HG02981 (cell line): Measurements from ENCODE around the gene BARX1.

Source experiments
- ATAC-seq: cut with Tn5 transposase; IDR thresholded peaks from one replicate; pipeline ENCODE4 v1.9.1; 2021; ENCODE audit warnings: mild to moderate bottlenecking, moderate library complexity; ENCODE audit not compliant: unreplicated experiment

The BARX1 gene

DNA sequence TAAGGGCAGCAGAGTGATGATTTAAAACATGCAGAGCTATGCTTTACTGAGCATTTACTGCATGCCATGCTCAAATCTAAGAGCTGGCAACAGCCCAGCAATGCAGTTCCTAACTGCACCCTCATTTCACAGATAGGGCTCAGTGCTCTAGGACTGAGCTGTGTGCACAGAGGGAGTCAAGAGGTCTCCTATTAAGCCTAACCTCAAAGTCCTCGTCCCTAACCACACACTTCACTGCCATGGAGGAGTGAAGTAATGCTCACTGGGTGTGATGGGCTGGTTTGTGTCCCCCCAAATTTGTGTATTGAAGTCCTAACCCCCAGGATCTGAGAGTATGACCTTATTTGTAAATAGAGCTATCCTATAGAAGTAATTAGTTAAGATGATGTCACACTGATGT lies 25.9 kb downstream of the BARX1 start:
- no peak for ATAC-seq

DNA sequence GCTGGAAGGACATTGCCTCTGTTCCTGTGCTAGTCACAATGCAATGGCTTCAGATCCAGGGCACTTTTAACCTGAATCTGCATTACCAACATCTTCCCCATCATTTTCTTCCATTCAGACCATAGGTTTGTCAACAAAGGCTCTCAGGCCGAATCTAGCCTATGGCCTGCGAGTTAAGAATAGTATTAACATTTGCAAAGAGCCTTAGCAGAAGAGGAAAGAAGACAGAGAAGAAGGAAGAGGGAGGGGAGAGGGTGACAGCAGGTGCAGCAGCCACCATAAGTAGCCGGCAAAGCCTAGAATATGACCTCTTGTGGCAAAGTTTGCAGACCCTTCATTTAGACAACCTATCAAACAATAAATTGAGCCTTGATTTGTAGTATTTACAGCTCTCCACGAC lies 32.6 kb downstream of the BARX1 start:
- no peak for ATAC-seq

DNA sequence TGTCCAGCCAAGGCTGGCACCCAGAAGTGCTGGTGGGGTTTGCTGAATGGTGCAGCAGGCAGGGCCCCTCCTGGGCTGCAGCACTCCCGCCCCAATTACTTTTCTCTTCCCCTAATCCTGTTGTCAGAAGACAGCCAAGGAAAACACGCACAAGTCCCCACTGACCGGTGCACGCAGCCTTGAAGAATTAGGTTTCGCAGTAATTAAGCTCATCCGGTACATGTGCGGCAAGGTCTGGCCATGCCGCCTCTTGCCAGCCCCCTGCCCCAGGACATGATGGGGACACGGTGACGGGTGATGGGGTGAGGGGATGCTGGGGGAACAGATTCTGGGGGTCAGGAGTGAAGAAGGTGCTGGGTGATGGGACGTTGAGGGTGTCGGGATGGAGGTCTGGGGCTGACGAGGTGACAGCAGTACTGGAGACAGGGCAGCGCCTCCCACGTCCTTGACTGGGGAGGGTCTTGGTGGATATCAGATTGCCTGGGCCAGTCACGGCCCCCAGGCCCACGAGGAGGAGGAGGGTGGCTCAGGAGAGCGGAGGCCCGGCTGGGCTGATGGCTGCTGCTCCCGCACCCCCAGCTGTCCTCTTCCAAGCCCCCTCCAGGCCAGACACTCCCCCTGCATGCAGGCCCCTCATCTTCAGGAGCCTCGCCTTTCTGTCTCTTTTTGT lies 34.9 kb downstream of the BARX1 start:
- no peak for ATAC-seq

DNA sequence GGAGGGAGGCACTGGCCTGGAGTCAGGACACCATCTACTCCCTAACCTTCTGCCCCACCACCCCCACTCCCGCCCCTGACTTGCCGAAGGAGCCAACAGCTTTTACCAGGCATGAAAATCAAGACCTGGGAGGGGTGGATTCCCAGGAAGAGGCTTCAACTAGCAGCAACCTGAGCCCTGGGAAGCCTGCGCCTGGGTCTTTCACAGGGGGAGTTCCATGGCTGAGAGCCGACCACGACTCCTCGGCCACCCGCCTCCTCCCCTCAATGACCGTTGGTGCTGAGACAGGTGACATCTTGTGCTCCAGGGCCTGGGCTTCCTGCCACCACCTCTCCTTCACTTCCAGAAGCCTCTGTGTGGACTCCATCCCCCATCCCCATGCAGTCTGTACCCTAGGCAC lies 37.1 kb downstream of the BARX1 start:
- ATAC-seq, result no peak

DNA sequence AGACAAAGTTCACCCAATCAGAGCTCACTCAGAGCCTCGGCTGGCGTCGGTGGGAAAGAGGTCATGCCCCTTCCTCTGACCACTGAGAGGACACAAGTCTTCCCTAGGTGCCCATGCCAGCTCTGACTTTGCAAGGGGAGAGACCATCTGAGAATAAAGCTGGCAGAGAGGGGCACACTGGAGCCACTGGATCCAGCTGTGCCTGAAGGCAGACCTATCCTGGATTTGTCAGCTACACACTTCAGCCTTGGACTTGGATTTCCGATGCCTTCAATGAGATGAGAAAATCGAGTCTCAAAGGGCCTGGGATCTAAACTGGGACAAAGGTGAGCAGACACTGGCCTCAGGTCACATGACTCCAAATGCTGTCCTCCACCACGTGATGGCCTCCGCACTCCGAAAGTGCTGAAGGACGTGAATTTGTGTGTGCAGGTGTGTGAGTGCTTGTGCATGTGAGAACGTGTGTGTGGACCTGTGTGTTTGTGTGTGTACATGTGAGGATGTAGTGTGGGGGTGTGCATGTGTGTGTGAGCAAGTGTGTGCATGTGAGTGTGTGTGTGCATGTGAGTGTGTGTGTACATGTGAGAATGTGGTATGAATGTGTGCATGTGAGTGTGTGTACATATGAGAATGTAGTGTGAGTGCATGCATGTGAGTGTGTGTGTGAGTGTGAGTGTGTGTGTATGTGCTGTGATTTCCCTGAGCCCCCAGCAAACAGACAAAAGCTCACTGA lies 37.9 kb downstream of the BARX1 start:
- ATAC-seq, result no peak

DNA sequence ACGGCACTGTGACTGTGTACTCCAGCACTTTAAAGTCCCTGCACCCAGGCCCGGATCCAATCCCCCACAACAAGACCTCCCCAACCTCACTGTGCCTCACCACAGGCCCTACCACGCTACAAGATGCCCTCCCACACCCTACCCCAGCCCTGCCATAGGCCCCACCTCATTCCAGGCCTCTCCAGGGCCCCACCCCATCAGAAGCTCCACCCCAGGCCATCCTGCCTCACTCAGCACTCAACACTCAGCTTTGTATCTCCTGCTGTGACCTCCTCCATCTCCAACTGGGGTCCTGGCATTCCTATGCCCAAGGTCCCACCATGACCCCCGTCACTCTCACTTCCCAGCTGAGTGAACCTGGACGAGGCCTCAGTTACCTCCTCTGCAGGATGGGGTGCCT lies 38.8 kb downstream of the BARX1 start:
- no peak for ATAC-seq

DNA sequence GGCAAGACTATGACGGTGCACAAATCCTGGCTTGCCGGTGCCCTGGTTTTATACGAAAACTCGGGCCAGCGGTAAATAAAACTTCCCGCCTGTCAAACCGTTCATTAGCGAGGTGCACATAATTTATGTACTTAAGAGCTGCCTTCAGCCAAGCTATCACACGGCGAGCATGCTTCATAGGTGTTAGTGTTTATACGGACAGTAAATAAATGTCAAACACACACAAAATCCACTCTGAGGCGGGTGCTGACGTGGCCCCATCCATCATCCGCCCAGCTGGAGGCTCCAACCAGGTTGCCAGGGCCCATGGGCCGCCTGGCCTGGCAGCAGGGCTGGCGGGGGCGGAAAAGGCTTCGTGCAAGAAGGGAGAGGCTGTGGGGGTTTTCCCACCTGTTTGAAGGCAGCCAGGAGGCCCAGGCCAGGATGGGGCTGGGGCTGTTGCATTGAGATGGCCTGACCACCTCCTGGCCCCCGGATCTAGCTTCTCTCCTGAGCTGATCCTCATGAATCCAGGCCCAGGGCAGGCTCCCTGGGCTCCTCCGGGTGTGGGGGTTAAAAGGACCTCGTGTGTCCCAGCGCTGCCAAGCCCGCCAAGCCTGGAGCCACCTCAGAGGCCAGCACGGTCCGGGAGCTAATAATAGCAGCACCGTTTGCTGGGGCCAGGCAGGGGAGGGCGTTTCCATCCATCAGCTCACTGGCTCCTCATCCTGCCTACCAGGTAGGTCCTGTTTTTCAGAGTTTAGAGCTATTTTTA lies 43.2 kb downstream of the BARX1 start:
- ATAC-seq, result no peak

DNA sequence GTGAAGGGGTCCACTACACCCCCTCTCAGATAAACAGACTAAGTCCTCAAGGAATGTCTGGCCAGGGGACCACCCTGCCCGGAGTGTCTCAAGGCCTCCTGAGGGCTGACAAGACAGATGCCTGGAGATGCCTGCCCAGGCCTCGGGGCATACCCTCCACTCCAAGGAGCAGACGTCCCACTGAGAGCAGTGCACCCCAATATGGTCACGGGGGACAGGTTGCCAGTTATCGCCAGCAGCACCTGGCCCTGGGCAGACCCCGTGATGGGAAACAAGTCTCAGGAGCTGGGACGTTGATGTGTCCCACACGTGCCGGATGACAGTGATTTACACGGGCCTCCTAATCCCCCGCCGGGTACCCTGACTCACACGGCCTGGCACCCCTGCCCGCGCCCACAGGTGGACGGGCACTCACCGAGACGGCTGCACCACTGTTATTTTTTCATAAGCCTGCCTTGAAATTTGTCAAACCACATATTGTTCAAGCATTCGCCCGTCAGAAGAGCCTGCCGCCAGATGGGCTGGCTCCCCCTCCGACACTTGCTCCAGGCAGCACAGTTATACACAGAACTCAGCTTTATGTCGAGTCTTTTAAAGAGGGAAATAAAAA lies 43.9 kb downstream of the BARX1 start:
- ATAC-seq, result no peak

DNA sequence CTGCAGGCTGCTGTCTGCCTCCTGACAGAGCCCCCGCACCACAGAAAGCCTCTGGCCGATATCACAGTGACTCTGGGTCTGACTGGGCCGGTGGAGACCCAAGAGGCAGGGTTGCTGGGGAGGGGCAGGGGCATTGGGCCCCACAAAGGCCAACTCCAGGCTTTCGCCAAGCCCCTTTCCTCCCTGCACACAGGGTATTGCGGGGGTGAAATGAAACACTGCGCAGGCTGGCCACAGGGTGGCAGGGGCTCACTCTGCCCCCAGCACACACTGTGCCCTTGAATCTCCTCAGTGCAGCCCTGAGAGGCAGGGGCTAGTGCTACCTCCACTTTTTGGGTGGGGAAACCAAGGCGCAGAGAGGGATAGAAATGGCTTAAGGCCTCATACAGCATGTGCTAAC lies 44.6 kb downstream of the BARX1 start:
- no peak for ATAC-seq

DNA sequence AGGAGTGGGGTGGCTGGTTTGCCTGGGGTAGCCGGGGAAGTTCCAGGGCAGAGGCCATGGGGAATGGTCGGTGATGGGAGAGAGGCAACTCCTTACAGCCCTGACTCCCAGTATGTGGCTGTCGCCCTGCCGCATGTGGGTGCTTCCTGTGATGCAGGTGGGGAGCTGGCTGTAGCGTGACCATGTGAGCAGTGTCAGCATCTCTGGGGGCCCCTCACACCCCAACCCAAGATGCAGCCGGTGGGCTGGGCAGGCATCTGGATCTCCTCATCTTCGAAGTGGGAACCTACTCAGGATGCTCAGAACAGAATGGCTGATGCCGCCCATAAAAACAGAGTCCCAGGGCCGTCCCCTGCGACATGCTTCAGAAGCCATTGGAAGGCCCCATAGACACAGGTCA lies 45.0 kb downstream of the BARX1 start:
- ATAC-seq, result no peak

DNA sequence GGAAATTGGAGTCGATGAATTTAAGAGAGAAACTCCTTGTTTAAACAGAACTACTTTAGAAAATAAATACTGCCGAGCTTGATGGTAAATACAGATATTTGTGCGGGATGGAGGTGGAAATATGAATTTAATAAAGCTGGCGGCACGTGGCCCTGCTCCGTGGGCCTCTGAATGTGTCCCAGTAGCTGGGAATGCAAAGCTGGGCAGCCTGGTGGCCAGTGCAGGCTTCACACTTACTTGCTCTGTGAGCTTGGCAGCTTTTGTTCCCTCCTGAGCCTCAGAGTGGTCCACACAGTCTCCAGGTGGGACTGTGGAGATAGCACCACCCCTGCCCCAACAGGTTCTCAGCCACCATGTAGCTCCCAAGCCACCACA lies 45.9 kb downstream of the BARX1 start:
- ATAC-seq, result no peak

DNA sequence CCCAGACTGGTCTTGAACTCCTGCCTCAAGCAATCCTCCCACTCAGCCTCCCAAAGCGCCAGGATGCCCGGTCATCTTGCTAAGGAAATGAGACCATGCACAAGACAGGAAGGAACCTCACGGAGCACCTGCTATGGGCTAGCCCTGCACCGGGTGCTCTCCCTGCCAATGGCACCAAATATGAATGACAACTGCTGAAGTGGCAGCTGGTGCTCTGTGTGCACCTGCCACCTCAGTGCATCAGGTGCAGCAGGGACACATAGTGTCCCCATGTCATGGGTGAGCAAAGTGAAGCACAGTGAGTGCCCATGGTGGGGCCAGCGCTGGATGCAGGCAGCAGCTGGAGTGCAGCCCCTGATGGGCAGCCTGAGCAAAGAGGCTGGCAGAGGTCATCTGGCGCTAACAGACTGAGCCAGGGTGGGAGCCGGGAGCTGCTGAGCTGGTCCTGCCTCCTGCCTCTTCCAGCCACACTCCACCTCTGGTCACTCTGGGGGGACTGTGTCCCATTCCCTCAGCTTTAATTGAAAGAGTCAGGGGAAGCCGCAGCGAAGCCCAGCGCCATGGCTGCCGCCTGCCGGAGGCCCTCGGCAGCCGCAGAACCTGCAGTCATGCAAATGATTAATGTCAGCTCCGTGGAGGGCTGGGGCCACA lies 46.4 kb downstream of the BARX1 start:
- ATAC-seq, result no peak

DNA sequence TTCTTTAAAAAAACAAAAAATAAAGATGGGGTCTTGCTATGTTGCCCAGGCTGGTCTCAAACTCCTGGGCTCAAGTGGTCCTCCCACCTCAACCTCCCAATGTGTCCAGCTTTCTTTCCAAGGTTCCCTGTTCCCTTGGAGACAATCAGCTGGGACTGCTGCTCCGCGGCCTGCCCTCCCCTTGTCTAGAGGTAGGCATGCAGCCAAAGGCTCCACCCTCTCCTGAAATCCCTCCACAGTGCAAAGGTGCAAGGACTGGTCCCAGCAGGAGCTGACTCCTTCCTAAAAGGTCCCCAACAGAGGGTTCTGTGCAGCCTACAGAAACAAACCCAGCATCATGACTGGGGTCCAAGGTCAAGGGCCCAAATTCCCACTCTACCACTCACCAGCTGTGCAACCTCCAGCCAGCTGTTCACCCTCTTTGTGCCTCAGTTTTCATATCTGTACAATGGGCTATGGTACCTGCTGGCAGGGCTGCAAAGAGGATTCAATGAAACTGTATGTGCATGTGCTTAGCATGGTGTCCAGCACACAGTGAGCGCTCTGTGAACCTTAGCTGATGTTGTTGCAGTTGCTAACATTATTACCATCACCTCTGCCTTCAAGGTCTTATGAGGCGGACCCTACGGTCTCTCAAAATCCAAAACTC lies 47.5 kb downstream of the BARX1 start:
- no peak for ATAC-seq

DNA sequence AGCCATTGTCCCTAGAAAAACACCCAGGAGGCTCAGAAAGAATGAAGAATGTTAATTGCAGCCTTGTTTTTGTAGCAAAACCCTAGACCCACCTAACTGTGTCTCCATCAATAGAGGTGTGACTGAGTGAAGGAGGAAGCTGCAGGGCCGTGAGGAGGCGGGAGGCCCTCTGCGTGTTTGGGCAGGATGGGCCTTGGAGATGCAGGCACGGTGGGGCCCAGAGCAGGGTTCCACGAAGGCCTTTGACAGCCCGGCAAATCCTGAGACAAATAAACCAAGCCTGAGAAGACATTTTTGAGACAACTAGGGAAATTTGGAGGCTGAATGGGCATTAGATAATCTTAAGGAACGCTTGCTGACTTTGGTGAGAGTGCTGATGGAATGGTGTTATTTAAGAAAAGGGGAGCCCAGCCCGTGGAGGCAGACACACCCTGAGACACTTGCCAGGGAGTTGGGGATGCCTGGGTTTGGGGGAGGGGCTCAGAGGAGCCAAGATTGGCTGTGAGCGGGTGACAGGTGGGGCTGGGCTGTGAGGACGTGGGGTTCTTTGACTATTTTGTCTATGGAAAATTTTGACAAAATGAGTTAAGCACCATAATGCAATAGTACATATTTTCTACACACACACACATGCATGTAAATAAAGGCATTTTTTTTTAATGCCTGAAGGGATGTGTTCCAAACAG lies 48.8 kb downstream of the BARX1 start:
- no peak for ATAC-seq

DNA sequence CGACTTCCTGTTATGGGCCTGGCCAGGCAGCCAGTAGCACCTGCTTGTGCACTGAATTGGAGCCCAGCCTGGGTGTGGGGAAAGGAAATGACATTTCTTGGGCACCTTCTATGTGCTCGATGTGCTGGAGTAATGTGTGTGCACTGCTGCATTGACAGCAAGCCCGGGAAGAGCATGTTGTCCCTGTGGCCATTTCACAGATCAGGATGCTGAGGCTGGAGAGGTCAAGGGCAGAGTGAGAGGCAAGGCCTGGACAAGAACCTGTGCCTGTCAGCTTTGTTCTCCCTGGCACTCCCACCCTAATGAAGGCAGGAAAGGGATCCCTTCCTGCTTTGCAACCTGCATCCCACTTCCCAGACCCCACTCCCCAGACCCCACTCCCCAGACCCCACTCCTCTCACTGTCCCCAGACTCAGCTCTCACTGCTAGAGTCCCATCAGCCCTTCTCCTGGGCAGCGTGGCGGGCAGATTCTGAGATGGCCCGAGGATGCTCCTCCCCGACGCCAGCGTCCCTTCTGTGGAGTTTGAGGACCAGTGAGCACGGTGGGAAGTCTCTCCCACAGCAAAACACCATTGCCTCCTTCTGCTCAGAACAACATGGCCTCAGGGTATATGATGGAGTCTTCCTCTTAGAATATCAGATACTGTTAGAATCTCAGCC lies 49.6 kb downstream of the BARX1 start:
- ATAC-seq, result no peak

DNA sequence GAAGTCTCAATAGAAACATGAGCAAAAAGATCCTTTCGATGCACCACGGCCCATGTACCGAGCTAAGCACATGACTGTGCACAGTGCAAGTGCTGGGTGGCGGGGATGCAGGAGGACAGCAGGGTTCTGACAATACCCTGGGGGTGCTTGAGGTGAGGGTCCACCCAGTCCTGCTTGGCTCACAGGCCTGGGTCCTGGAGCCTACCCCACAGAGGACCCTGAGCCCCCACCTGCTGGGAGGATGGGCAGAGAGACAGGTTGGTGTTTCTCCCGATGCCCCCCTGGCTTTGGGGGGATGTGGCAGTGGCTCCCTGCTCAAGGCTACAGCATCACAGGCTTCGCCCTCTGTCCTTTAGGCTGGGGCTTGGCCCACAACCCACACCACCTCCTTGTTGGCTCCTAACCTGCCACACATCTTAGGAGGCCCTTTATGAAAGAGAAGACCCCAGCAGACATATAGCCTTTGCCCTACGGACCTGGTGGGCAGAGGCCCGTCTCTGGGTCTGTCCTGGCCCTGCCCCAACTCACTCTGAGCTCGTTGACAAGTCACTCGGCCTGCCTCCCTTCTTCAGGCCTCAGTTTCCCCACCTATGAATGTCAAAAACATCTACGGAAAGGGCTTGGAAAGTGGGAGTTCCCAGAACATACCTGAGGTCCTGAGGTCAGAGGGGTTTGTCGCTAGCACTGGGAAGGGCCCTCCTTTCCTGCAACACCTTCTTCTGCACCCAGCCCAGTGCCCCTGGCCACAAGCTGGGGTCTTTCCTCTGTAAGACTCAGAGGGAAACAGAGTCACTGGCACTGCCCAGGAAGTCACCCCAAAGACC lies 50.3 kb downstream of the BARX1 start:
- no peak for ATAC-seq

DNA sequence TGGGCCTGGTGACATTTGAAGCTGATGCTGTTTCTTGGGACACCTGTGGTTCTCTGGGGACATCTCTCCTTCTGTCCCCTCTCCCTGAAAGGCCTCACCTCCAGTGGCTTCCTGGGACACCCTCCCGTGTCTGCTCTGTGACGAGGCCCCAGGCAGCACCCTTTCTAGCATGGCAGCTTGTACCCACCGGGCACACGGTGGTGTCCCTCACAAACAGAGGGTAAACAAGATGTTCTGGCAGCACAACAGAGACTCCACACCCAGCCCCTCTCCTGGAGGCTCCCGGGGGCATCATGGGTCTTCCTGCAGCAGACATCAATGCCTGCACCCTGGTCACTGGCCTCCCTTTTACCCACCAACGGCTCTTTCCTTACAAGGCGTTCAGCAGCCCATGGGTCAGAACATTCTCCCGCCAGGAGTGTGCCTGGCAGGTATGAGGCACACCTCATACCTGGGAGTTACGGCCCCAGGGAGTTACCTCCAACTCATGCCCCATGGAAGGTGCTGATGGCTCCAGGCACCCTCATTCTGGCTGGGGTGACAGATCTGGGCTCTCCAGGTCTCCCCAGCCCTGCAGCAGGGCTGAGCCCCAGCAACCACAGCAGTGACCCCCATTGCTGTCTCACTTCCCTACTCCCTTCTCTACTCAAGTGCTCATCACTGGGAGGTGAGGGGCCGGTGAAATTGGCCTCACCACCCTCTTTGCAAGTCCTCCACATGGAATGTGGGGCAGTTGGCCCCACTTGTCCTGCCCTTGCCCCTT lies 51.1 kb downstream of the BARX1 start:
- ATAC-seq, result no peak
